ENCODE measurements around the gene TBC1D32. TPM values are rescaled to one million over a fixed set of nuclear protein-coding genes. Genes with fewer than 3 reads are reported as not detected.
"Not testable (repeated sequence)": the region's sequence is repeated elsewhere in the genome, so short reads cannot be mapped to it uniquely, and the experiment has no call there.

TBC1D32 gene
- total and polyA plus RNA-seq, 2 donors: 3.3 to 10.3 TPM

DNA sequence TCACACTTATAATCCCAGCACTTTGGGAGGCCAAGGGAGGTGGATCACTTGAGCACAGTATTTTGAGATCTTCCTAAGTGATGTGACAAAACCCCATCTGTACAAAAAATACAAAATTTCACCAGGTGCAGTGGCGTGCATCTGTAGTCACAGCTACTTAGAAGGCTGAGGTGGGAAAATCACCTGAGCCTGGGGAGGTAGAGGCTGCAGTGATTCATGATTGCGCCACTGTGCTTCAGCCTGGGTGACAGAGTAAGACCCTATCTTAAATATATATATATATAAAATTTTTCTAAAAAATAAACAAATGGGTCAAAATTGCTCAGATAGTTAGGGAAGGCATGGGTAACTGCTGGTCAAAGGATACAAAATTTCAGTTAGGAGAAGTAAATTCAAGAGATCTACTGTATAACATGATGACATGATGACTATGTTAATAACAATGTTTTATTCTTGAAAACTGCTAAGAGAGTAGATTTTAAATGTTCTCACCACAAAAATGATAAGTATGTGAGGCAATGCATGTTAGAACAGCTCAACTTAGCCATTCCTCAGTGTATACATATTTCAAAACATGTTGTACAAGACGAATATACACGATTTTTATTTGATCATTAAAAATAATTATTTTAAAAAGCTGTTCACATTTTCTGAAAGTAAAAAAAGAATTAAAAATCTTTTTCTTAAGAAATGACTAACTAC is 24.4 kb downstream of the TBC1D32 start:
- Histone ChIP-seq H3K36me3 (ENCODE audit: control insufficient read depth in 2 of 2, insufficient read depth in 2 of 2, low read length in 1 of 2) (no peaks in the 10 kb centered on the region), H3K27ac (ENCODE audit: low read depth in 1 of 2, low read length in 1 of 2) (no peak overlapping the region), H3K4me1 (ENCODE audit: control insufficient read depth in 2 of 2, insufficient read depth in 2 of 2, low read length in 2 of 2) (no peaks in the 10 kb centered on the region), H3K9me3 (ENCODE audit: control insufficient read depth in 2 of 2, insufficient read depth in 1 of 2, low read length in 1 of 2) (no peaks in the 10 kb centered on the region), H3K27me3 (ENCODE audit: control insufficient read depth in 2 of 2, insufficient read depth in 1 of 2, low read length in 1 of 2) (no peaks in the 10 kb centered on the region), H3K4me3 (ENCODE audit: low read length in 2 of 2) (no peak overlapping the region)
- no peak for DNase-seq (ENCODE audit: low read depth in 6 of 9, low spot score in 9 of 9)
- WGBS: 96% methylated on average over 4 of the region's 4 CpGs

DNA sequence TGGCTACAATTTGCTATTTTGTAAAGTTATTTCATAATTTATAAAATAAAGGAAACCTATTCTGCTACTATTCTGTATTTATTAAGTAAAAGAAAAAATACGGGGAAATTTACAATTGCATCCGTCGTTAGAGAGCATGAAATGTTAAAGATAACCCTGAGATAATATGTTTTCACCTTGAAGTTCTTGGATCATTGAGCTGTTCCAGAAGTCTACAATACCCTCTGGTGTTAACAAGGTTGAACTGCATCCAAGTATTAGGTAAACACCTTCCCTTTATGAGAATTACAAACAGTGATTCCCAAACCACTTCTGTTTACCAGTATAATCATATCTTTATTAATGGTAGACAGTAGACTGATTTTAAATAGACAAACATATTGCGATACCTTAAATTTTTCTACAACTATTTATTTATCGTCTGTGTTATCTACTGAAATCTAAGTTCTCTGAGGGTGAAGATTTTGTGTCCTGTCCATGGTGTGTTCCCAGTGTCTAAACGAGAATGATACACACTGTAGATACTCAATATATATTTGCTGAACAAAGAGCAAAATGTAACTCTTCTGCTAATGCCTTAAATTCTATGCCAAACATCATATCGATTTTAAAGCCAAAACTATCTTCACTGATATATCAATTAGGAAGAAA is 28.2 kb downstream of the TBC1D32 start:
- no peaks in the 10 kb centered on the region for H3K4me1 ChIP-seq (ENCODE audit: control insufficient read depth in 2 of 2, insufficient read depth in 2 of 2, low read length in 2 of 2)
- H3K4me3 ChIP-seq (ENCODE audit: low read length in 2 of 2): no peak overlapping the region
- H3K9me3 ChIP-seq (ENCODE audit: control insufficient read depth in 2 of 2, insufficient read depth in 1 of 2, low read length in 1 of 2): no peaks in the 10 kb centered on the region
- no peaks in the 10 kb centered on the region for H3K27me3 ChIP-seq (ENCODE audit: control insufficient read depth in 2 of 2, insufficient read depth in 1 of 2, low read length in 1 of 2)
- no peaks in the 10 kb centered on the region for H3K36me3 ChIP-seq (ENCODE audit: control insufficient read depth in 2 of 2, insufficient read depth in 2 of 2, low read length in 1 of 2)
- 79% methylated on average over 7 of the region's 7 CpGs for WGBS
- no peak overlapping the region for H3K27ac ChIP-seq (ENCODE audit: low read depth in 1 of 2, low read length in 1 of 2)
- peak in 7 of 9 donors; percentile 1 to 47 (median 8) for DNase-seq (ENCODE audit: low read depth in 6 of 9, low spot score in 9 of 9)

GRCh38 chr6:121302882-121303281 is 31.4 kb downstream of the TBC1D32 start:
- H3K27ac ChIP-seq (ENCODE audit: low read depth in 1 of 2, low read length in 1 of 2): no peak overlapping the region

DNA sequence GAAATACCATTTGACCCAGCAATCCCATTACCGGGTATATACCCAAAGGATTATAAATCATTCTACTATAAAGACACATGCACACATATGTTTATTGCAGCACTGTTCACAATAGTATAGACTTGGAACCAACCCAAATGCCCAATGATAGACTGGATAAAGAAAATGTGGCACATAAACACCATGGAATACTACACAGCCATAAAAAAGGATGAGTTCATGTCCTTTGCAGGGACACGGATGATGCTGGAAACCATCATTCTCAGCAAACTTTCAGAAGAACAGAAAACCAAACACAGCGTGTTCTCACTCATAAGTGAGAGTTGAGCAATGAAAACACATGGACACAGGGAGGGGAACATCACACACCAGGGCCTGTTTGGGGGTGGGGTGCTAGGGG is 33.1 kb downstream of the TBC1D32 start:
- H3K36me3 ChIP-seq (ENCODE audit: control insufficient read depth in 2 of 2, insufficient read depth in 2 of 2, low read length in 1 of 2); H3K27me3 ChIP-seq (ENCODE audit: control insufficient read depth in 2 of 2, insufficient read depth in 1 of 2, low read length in 1 of 2); H3K9me3 ChIP-seq (ENCODE audit: control insufficient read depth in 2 of 2, insufficient read depth in 1 of 2, low read length in 1 of 2); DNase-seq (ENCODE audit: low read depth in 6 of 9, low spot score in 9 of 9); H3K4me3 ChIP-seq (ENCODE audit: low read length in 2 of 2); H3K4me1 ChIP-seq (ENCODE audit: control insufficient read depth in 2 of 2, insufficient read depth in 2 of 2, low read length in 2 of 2); H3K27ac ChIP-seq (ENCODE audit: low read depth in 1 of 2, low read length in 1 of 2): not testable (repeated sequence)
- WGBS: 95% methylated on average over 3 of the region's 3 CpGs

More at GRCh38 chr6:121302882-121303281, 31.4 kb downstream of the TBC1D32 start:
- no peaks in the 10 kb centered on the region for H3K4me1 ChIP-seq (ENCODE audit: control insufficient read depth in 2 of 2, insufficient read depth in 2 of 2, low read length in 2 of 2)
- H3K27me3 ChIP-seq (ENCODE audit: control insufficient read depth in 2 of 2, insufficient read depth in 1 of 2, low read length in 1 of 2): no peaks in the 10 kb centered on the region
- no peak overlapping the region for H3K4me3 ChIP-seq (ENCODE audit: low read length in 2 of 2)
- no peaks in the 10 kb centered on the region for H3K36me3 ChIP-seq (ENCODE audit: control insufficient read depth in 2 of 2, insufficient read depth in 2 of 2, low read length in 1 of 2)
- DNase-seq (ENCODE audit: low read depth in 6 of 9, low spot score in 9 of 9): no peak
- H3K9me3 ChIP-seq (ENCODE audit: control insufficient read depth in 2 of 2, insufficient read depth in 1 of 2, low read length in 1 of 2): no peaks in the 10 kb centered on the region

DNA sequence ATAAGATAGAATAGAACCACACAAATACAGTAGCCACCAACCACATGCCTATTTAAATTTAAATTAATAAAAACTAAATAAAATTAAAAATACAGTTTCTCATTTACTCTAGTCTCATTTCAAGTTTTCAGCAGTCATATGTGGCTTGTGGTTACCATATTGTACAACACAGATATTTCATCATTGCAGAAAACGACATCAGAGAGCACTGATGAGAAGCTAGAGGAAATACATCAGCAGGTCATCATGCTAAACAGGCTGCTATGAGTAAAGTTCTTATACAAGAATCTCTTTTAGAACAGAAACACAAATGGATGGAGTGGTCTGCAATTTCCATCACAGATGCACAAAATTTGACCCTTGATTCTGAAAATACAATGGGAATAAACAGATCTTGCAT is 36.6 kb downstream of the TBC1D32 start:
- WGBS: 88% methylated on average over 1 of the region's 1 CpG
- DNase-seq (ENCODE audit: low read depth in 6 of 9, low spot score in 9 of 9): no peak
- Histone ChIP-seq H3K4me1 (ENCODE audit: control insufficient read depth in 2 of 2, insufficient read depth in 2 of 2, low read length in 2 of 2) (no peaks in the 10 kb centered on the region), H3K27ac (ENCODE audit: low read depth in 1 of 2, low read length in 1 of 2) (no peak overlapping the region), H3K36me3 (ENCODE audit: control insufficient read depth in 2 of 2, insufficient read depth in 2 of 2, low read length in 1 of 2) (no peaks in the 10 kb centered on the region), H3K4me3 (ENCODE audit: low read length in 2 of 2) (no peak overlapping the region), H3K9me3 (ENCODE audit: control insufficient read depth in 2 of 2, insufficient read depth in 1 of 2, low read length in 1 of 2) (no peaks in the 10 kb centered on the region), H3K27me3 (ENCODE audit: control insufficient read depth in 2 of 2, insufficient read depth in 1 of 2, low read length in 1 of 2) (no peaks in the 10 kb centered on the region)

DNA sequence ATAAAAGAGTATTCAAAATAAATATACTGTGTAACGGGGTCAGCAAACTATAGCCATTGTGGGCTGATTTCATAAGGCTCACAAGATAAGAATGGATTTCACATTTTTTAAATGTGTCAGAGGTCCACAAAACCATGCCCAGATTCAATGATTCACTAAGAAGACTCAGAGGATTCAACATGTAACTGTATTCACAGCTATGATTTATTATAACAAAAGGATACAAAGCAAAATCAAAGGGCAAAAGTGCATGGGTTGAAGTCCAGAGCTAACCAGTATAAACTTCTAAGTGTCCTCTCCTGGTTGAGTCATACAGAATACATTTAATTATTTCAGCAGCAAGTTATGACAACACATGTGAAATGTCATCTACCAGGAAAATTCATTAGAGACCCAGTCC is 49.2 kb downstream of the TBC1D32 start:
- Histone ChIP-seq H3K36me3 (ENCODE audit: control insufficient read depth in 2 of 2, insufficient read depth in 2 of 2, low read length in 1 of 2) (no peaks in the 10 kb centered on the region), H3K27me3 (ENCODE audit: control insufficient read depth in 2 of 2, insufficient read depth in 1 of 2, low read length in 1 of 2) (no peaks in the 10 kb centered on the region), H3K9me3 (ENCODE audit: control insufficient read depth in 2 of 2, insufficient read depth in 1 of 2, low read length in 1 of 2) (no peaks in the 10 kb centered on the region), H3K4me1 (ENCODE audit: control insufficient read depth in 2 of 2, insufficient read depth in 2 of 2, low read length in 2 of 2) (no peaks in the 10 kb centered on the region), H3K27ac (ENCODE audit: low read depth in 1 of 2, low read length in 1 of 2) (no peak overlapping the region), H3K4me3 (ENCODE audit: low read length in 2 of 2) (no peak overlapping the region)
- DNase-seq (ENCODE audit: low read depth in 6 of 9, low spot score in 9 of 9): no peak
- WGBS: 96% methylated on average over 1 of the region's 1 CpG

DNA sequence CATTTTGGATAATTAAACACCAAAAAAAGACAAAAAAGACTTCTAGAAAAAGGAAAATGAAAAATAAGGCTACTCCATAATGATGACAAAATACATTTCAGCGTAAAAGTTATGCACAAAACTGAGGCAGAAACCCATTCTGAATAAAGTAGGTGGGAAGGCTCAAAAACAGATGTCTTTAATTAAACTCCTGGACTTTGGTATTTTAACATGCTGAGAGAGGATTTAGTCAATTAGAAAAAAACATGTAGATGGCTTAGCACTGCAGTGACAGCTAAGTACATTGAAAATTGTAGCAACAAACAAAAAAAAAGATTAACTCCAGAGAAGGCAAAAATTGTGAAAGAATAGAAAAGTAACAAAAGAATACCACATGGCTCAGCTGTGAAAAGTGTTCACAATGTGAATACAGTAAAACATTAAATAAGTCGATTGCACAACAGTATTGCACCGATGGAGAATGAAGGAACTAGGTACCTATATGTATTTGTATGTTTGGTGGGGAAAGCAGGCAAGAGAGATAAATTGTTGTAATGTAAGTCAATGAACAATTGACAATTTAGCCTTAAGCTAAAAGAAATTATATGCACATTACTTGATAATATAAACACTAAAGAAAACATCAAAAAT is 59.5 kb downstream of the TBC1D32 start:
- H3K36me3 ChIP-seq (ENCODE audit: control insufficient read depth in 2 of 2, insufficient read depth in 2 of 2, low read length in 1 of 2): no peaks in the 10 kb centered on the region
- WGBS: 98% methylated on average over 3 of the region's 3 CpGs
- no peak for DNase-seq (ENCODE audit: low read depth in 6 of 9, low spot score in 9 of 9)

GRCh38 chr6:121263742-121264141 is 70.5 kb downstream of the TBC1D32 start:
- Histone ChIP-seq H3K27ac (ENCODE audit: low read depth in 1 of 2, low read length in 1 of 2) (no peak overlapping the region), H3K27me3 (ENCODE audit: control insufficient read depth in 2 of 2, insufficient read depth in 1 of 2, low read length in 1 of 2) (no peaks in the 10 kb centered on the region), H3K36me3 (ENCODE audit: control insufficient read depth in 2 of 2, insufficient read depth in 2 of 2, low read length in 1 of 2) (peaks cover 0 to 5% of the 10 kb centered on the region in 2 donors), H3K9me3 (ENCODE audit: control insufficient read depth in 2 of 2, insufficient read depth in 1 of 2, low read length in 1 of 2) (peaks cover 0 to 13% of the 10 kb centered on the region in 2 donors), H3K4me1 (ENCODE audit: control insufficient read depth in 2 of 2, insufficient read depth in 2 of 2, low read length in 2 of 2) (no peaks in the 10 kb centered on the region), H3K4me3 (ENCODE audit: low read length in 2 of 2) (no peak overlapping the region)
- DNase-seq (ENCODE audit: low read depth in 6 of 9, low spot score in 9 of 9): no peak
- WGBS: 64% methylated on average over 3 of the region's 3 CpGs

More for the DNA sequence above, 59.5 kb downstream of the TBC1D32 start:
- no peaks in the 10 kb centered on the region for H3K27me3 ChIP-seq (ENCODE audit: control insufficient read depth in 2 of 2, insufficient read depth in 1 of 2, low read length in 1 of 2)
- H3K4me3 ChIP-seq (ENCODE audit: low read length in 2 of 2): no peak overlapping the region
- H3K27ac ChIP-seq (ENCODE audit: low read depth in 1 of 2, low read length in 1 of 2): no peak overlapping the region
- H3K4me1 ChIP-seq (ENCODE audit: control insufficient read depth in 2 of 2, insufficient read depth in 2 of 2, low read length in 2 of 2): no peaks in the 10 kb centered on the region
- no peaks in the 10 kb centered on the region for H3K9me3 ChIP-seq (ENCODE audit: control insufficient read depth in 2 of 2, insufficient read depth in 1 of 2, low read length in 1 of 2)

DNA sequence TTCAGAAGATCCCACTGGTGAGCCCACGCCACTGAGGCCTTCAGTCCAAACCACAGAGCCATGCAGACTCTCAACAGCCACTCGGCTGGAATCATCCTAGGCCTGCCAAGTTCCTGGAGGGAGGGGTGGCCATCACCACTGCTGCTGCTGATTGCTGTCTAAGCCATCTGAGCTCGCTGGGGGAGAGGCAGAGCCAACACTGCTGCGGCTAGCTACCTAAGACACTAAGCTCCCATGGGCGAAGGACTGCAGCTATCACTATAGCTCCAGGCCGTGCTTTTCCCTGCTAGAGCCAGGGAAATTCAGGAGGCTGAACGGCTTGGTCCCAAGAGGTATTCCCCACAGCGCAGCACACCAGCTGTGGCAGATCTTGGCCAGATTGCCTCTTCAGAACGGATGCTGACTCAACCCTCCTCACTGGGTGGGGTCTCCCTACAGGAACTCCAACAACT is 73.6 kb downstream of the TBC1D32 start:
- no peaks in the 10 kb centered on the region for H3K27me3 ChIP-seq (ENCODE audit: control insufficient read depth in 2 of 2, insufficient read depth in 1 of 2, low read length in 1 of 2)
- WGBS: 96% methylated on average over 9 of the region's 9 CpGs
- no peak overlapping the region for H3K27ac ChIP-seq (ENCODE audit: low read depth in 1 of 2, low read length in 1 of 2)
- H3K4me1 ChIP-seq (ENCODE audit: control insufficient read depth in 2 of 2, insufficient read depth in 2 of 2, low read length in 2 of 2): no peaks in the 10 kb centered on the region
- no peaks in the 10 kb centered on the region for H3K36me3 ChIP-seq (ENCODE audit: control insufficient read depth in 2 of 2, insufficient read depth in 2 of 2, low read length in 1 of 2)
- H3K9me3 ChIP-seq (ENCODE audit: control insufficient read depth in 2 of 2, insufficient read depth in 1 of 2, low read length in 1 of 2): peaks cover 0 to 4% of the 10 kb centered on the region in 2 donors
- DNase-seq (ENCODE audit: low read depth in 6 of 9, low spot score in 9 of 9): no peak
- H3K4me3 ChIP-seq (ENCODE audit: low read length in 2 of 2): no peak overlapping the region
